HG03159 (cell line): ENCODE data around the gene BLMH.
A peak's percentile ranks its signal among the peaks of the same experiment; 100 is the strongest.

ENCODE experiments used
- ATAC-seq: cut with Tn5 transposase; IDR thresholded peaks from one replicate; pipeline ENCODE4 v1.9.1; 2021; ENCODE audit warnings: mild to moderate bottlenecking, moderate library complexity; ENCODE audit not compliant: unreplicated experiment

BLMH gene, protein sequence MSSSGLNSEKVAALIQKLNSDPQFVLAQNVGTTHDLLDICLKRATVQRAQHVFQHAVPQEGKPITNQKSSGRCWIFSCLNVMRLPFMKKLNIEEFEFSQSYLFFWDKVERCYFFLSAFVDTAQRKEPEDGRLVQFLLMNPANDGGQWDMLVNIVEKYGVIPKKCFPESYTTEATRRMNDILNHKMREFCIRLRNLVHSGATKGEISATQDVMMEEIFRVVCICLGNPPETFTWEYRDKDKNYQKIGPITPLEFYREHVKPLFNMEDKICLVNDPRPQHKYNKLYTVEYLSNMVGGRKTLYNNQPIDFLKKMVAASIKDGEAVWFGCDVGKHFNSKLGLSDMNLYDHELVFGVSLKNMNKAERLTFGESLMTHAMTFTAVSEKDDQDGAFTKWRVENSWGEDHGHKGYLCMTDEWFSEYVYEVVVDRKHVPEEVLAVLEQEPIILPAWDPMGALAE

GRCh38 chr17:30291543-30292285 is at the start of gene BLMH:
BLMH (minus strand) TSS chr17:30291944; CDS start chr17:30291819, 125 bp downstream.
- ATAC-seq = peak; percentile 76

DNA sequence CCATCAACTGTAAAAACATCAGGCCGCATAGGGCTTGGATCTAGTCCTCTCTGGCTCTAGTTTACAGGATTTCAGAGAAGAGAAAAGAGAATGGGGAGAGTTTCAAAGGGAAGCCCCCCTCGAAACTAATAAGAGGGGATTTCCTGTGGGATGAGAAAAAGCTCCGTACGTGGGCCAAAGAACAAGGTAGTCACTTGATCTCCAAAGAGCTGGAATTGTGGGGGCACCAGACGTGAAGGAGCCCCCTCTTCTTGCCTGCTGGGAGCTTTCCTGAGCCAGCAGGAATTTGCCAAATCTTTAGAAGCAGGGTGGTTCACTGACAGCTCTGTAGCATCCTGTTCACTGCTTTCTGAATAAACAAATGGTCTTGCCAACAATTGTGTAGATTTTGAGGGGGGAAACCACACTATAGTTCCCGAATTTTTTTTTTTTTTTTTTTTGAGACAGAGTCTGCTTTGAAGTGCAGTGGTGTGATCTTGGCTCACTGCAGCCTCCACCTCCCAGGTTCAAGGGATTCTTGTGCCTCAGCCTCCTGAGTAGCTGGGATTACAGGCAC is 49.1 kb upstream of the BLMH start:
- ATAC-seq = no peak

DNA sequence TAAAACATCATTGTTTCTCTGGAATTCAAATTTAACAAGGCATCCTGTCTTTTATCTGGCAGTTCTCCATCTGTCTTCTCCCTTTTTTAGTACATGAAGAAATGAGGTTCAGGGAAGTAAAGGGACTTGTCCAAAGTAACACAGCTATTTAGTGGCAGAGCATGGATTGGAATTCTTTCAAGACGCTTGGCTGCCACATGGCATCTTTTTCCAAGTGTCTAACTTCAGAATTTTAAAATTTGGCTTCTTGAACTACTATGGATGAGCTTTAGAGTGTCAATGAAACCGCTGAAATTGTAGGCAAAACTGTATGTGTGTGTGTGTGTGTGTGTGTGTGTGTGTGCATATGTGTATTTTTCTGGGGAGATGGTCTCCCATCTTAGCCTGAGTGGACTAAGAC is 47.3 kb upstream of the BLMH start:
- ATAC-seq = no peak

DNA sequence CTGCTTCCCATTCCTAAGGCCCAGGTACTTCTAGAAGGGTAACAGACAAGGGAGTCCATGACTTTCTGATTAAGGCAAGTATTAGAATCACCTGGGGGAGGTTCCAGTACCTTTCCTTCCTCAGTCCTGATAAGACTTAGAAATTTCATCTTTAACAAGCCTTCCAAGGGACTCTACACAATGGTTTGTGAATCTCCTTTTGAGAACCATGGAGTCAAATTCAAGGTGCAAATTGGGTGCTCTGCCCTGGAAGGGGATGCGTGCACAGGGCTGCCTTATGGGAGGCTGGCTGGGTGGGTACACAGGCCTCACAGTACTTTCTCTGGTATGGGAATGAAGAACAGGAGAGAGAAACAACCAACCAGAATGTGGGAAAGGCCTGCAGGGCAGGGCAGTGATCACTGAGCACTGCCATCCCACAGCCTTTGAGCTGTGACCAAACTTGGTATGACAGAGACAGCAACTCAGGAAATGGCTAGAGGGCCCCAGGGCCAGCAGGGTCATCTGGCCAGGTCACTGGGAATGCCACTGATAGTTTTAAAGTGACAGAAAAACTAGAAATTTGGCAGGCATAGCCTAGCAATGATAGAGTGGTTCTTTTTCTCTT is 45.8 kb upstream of the BLMH start:
- no peak for ATAC-seq

- ATAC-seq = no peak
Measured at GRCh38 chr17:30336369-30337171, 44.8 kb upstream of the BLMH start.

GRCh38 chr17:30334421-30334820 is 42.7 kb upstream of the BLMH start:
- ATAC-seq = no peak

- ATAC-seq = no peak
Measured at GRCh38 chr17:30333503-30334360, 42.0 kb upstream of the BLMH start, which contains the start of gene TMIGD1. TMIGD1 (minus strand) TSS chr17:30334057; CDS start chr17:30332133, 1,924 bp downstream.

GRCh38 chr17:30332057-30332542 is 40.4 kb upstream of the BLMH start:
- peak; percentile 56 for ATAC-seq

DNA sequence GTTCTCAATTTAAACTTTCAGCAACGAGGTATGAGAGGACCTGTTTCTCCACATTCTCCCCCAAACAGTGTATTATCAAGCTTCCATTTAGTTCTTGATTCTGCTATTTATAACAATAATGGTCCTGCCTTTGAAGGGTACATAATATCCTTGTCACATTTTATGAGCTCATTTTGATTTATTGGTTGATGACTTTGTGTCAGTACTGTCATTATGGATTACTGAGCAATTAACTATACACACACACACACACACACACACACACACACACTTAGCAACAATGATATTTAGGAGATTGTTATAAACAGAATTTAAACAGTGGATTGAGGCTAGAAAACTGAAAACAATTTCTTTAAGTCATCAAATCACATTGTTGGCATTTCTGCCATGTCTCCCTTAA is 35.1 kb upstream of the BLMH start:
- ATAC-seq = no peak

- ATAC-seq = no peak
Measured at GRCh38 chr17:30324723-30325122, 33.0 kb upstream of the BLMH start.

DNA sequence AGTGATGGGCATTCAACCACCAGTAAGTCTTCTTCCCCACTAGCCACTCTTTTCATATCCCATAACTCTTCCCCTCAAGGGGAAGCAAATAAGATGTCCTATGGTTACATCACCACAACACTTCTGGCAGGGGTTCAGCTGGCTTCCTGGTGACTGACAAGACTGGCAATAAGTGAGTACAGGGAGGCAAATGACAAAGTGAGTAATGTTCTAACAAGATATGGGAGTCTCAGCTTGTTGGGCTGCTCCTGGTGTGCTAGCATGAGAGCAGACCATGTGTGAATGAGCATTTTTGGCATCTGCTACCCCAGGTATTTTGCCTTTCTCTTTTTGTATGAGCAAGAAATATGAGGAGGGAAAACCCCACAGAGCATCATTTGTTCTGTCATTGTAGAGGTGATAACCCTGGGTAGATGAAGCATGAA is 32.2 kb upstream of the BLMH start:
- no peak for ATAC-seq

GRCh38 chr17:30323262-30323894 is 31.6 kb upstream of the BLMH start:
- ATAC-seq = no peak

DNA sequence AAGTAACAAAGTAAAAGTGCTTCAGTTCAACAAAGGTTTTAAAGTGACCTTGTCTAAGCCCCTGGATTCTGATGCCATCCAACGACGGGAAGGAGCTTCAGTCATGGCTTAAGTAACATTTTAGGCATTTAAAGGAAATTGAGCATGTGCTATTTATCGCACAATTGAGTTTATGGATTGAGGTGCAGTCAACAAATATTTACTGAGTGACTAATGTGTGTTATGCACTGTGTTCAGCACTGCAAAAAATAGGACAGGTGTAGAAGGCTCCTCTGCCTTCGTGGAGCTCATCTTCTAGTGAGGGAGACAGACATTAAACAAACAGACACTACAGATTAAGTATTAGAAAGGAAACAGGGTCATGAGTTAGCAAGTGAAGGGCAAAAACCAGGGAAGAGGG is 29.6 kb upstream of the BLMH start:
- ATAC-seq = no peak

DNA sequence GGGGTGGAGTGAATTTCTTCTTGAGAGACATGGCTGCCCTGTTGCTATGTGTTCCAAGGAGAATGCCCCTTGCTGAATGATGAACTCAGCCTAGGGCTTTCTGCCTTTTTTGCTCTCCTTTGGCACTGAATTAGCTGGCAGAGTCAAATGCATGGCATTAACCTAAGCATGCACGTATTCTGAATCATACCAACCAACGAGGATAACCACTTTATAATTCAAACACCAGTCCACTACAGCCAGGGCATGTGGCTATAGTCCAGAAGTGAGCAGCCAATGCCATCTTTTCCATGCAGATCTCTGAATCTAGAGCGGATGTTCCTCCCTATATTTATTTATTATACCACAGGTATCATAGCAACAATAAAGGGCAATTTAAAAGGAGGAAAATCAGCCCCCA is 26.4 kb upstream of the BLMH start:
- ATAC-seq = no peak

DNA sequence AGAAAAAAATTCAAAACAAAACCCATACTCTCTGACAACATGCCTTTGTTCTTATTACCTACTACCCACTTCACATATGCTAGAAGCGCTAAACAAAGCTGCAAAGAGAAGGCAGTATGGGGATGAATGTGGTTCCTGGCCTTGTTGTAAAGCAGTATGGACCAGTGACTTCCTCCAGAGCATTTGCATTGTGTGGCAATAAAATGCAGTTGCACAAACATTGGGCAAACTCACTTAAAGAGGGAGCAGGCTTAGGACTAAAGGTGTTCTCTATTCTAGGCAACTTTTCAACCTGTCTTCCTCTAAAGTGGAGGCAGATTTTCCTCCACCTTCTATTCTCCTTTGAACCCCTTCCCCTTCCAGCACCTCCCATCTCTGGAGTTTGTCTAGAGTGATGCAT is 25.0 kb upstream of the BLMH start:
- no peak for ATAC-seq

DNA sequence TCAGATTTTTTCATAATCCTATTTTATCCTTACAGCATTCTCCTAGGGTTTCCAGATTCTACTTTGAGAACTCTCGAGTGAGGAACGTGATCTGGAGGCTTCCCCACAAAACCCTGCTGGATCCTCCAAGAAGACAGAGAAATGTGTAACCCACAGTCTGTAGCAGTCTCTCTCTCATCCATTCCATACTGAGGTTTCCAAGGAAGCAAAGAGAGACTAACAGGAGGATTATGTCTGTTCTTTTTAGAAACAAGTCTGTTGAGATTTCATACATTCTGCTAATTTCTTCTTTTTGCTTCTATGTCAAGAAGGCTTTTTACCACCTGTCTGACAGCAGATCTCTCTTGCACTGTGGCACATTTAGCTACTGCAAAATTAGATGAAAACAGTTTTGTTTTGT is 23.4 kb upstream of the BLMH start:
- ATAC-seq = no peak

DNA sequence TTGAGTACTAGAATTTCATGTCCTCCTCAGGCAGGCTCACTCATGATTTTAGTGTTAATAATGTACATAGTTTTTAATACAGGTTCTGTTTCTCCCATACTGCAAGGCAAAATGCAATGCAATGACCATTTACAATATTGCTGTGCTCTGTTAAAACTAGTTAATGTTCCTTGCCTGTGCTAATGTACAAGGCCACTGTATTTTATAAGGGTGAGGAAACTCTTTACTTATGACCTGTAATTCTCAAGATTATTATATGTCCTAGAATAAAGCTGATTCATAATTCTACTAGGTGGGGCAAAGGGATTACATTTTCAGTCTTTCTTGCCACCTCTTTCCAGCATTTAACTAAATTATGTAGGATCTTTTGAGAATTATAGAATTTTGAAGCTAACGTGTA is 22.7 kb upstream of the BLMH start:
- no peak for ATAC-seq

- ATAC-seq = no peak
Measured at GRCh38 chr17:30312226-30312625, 20.5 kb upstream of the BLMH start.

DNA sequence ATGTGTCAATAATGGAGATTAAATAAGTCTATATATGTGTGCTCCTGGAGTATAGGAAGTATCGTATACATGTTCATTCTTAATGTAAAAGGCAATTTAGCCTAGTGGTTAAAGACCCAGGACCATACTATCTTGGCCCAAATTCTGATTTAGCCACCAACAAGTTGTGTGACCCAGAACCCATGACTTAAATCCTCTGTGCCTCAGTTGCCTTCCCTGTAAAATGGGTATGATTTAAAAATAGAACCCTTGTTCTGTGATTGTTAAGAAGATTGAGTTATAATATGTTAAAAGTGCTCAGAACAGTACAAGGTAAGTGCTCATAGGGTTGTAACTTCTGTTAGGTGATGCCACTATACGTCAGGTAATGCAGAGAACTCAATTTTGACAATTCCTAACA is 18.8 kb upstream of the BLMH start:
- ATAC-seq = no peak
